ENCODE data around the gene UGCG. TPM values are rescaled to one million over a fixed set of nuclear protein-coding genes. Genes with fewer than 3 reads are reported as not detected.

UGCG gene
- total and polyA plus RNA-seq, 9 of the 15 experiments (the other 6 are each of a cell fraction or from before 2014, with no cell fraction given), result 20.0 to 40.3 (median 29.2) TPM

DNA sequence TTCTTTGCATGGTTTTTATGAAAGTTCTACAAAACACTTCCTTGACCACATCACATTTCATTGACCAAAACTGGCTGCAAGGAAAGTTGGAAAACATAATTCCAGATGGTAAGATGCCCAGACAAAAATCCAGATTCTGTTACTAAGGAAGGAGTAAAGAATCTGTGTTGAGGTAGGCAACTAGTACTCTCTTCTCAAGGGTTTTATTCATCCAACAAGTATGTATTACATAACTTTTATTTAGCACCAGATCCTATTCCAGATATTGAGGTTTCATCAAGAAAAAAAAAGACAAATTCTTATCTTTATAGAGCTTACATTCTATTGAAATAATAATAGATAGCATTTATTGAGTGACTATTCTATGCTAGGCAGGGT is 43.2 kb upstream of the UGCG start:
- Histone ChIP-seq H3K27me3 (ENCODE audit: control insufficient read depth in 2 of 2, insufficient read depth in 2 of 2, low read length in 2 of 2) (no peaks in the 10 kb centered on the region), H3K79me2 (ENCODE audit: control insufficient read depth, insufficient read depth, low read length) (no peaks in the 10 kb centered on the region), H3K4me2 (ENCODE audit: insufficient read depth, low read length) (no peak overlapping the region), H2AFZ (ENCODE audit: low read depth, low read length) (no peak overlapping the region), H3K36me3 (ENCODE audit: control insufficient read depth, insufficient read depth, low read length) (no peaks in the 10 kb centered on the region), H3K27ac (ENCODE audit: extremely low read depth, low read depth, low read length) (no peak overlapping the region), H3K9ac (ENCODE audit: insufficient read depth in 1 of 2, low read depth in 2 of 2, low read length in 2 of 2) (no peak overlapping the region), H3K4me3 (no peak overlapping the region), H4K20me1 (replicated peaks; ENCODE audit: control insufficient read depth, insufficient read depth, low read length) (no peaks in the 10 kb centered on the region), H3K9me1 (ENCODE audit: control insufficient read depth, insufficient read depth, low read length) (no peaks in the 10 kb centered on the region), H3K9me3 (replicated peaks; ENCODE audit: control insufficient read depth, insufficient read depth, low read depth, low read length) (no peaks in the 10 kb centered on the region), H3K4me1 (replicated peaks in 1 of 2; ENCODE audit: control insufficient read depth in 2 of 2, insufficient read depth in 2 of 2, low read length in 2 of 2) (no peaks in the 10 kb centered on the region; a peak in 1 of 5 replicates)
- intact Hi-C loops (cut with micrococcal nuclease) (no loop called here), in situ Hi-C loops (cut with MboI) (no loop called here)
- ChIA-PET CTCF (ENCODE audit: low intra/inter-chr PET ratio) (no interaction called here), POLR2A (interaction anchor here (0.6 kb wide), 1 partner anchor 116 kb away, joined by 3 read pairs; no protein-coding TSS in a partner anchor)
- no TSS peak for BruUV-seq (replicated peaks)
- DNase-seq (ENCODE audit: extremely low read depth in 1 of 4, low spot score in 3 of 4), result no peak
- no peak for FAIRE-seq
- ATAC-seq, result no peak
- TF ChIP-seq RBM14 (IDR thresholded peaks at IDR 0.05; ENCODE audit: borderline replicate concordance, insufficient read depth, low read depth, low read length) (no peak), ZNF766 (CRISPR knock-in tag; conservative IDR thresholded peaks at IDR 0.05) (no peak), ZNF232 (CRISPR knock-in tag; IDR thresholded peaks at IDR 0.05) (no peak), RCOR1 (IDR thresholded peaks at IDR 0.05; ENCODE audit: borderline replicate concordance in 1 of 2, low read depth in 2 of 2, low read length in 2 of 2) (no peak), POLR2B (IDR thresholded peaks at IDR 0.05; ENCODE audit: low read depth, partially characterized antibody) (no peak), SRSF9 (IDR thresholded peaks at IDR 0.05; ENCODE audit: borderline replicate concordance, low read depth, low read length) (no peak), TOE1 (IDR thresholded peaks at IDR 0.05; ENCODE audit: borderline replicate concordance) (no peak), TOE1 (CRISPR knock-in tag; IDR thresholded peaks at IDR 0.05; ENCODE audit: borderline replicate concordance, low read depth) (no peak), NUFIP1 (IDR thresholded peaks at IDR 0.05; ENCODE audit: partially characterized antibody) (no peak), POLR2H (tag; IDR thresholded peaks at IDR 0.05; ENCODE audit: low read depth) (no peak), TCF3 (CRISPR knock-in tag; IDR thresholded peaks at IDR 0.05) (no peak), CHD1 (IDR thresholded peaks at IDR 0.05; ENCODE audit: low read length) (no peak), ZNF239 (CRISPR knock-in tag; IDR thresholded peaks at IDR 0.05) (no peak), JUN (IDR thresholded peaks at IDR 0.05; ENCODE audit: borderline replicate concordance, low read depth, low read length) (no peak), JUN (CRISPR knock-in tag; IDR thresholded peaks at IDR 0.05; ENCODE audit: borderline replicate concordance) (no peak), ZFP1 (CRISPR knock-in tag; IDR thresholded peaks at IDR 0.05) (no peak), PML (IDR thresholded peaks at IDR 0.05; ENCODE audit: low read length) (no peak), ZNF212 (CRISPR knock-in tag; IDR thresholded peaks at IDR 0.05) (no peak)
- TF ChIP-seq, protein P1, sequence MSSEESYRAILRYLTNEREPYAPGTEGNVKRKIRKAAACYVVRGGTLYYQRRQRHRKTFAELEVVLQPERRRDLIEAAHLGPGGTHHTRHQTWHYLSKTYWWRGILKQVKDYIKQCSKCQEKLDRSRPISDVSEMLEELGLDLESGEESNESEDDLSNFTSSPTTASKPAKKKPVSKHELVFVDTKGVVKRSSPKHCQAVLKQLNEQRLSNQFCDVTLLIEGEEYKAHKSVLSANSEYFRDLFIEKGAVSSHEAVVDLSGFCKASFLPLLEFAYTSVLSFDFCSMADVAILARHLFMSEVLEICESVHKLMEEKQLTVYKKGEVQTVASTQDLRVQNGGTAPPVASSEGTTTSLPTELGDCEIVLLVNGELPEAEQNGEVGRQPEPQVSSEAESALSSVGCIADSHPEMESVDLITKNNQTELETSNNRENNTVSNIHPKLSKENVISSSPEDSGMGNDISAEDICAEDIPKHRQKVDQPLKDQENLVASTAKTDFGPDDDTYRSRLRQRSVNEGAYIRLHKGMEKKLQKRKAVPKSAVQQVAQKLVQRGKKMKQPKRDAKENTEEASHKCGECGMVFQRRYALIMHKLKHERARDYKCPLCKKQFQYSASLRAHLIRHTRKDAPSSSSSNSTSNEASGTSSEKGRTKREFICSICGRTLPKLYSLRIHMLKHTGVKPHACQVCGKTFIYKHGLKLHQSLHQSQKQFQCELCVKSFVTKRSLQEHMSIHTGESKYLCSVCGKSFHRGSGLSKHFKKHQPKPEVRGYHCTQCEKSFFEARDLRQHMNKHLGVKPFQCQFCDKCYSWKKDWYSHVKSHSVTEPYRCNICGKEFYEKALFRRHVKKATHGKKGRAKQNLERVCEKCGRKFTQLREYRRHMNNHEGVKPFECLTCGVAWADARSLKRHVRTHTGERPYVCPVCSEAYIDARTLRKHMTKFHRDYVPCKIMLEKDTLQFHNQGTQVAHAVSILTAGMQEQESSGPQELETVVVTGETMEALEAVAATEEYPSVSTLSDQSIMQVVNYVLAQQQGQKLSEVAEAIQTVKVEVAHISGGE (CRISPR knock-in tag; IDR thresholded peaks at IDR 0.05), result no peak
- TF ChIP-seq, protein P2, sequence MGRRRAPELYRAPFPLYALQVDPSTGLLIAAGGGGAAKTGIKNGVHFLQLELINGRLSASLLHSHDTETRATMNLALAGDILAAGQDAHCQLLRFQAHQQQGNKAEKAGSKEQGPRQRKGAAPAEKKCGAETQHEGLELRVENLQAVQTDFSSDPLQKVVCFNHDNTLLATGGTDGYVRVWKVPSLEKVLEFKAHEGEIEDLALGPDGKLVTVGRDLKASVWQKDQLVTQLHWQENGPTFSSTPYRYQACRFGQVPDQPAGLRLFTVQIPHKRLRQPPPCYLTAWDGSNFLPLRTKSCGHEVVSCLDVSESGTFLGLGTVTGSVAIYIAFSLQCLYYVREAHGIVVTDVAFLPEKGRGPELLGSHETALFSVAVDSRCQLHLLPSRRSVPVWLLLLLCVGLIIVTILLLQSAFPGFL (CRISPR knock-in tag; IDR thresholded peaks at IDR 0.05), result no peak
